Suprapubic skin (tissue), 4 donors: ENCODE results near the gene XYLT1.

ENCODE experiments used
- POLR2A ChIP-seq, 2 donors: fragments of 450-650 bp; IDR thresholded peaks; one replicate each; pipeline ENCODE4 v1.6.1; 2017; ENCODE audit warnings: antibody characterized with exemption in 2 of 2, mild to moderate bottlenecking in 2 of 2, moderate library complexity in 2 of 2
- POLR2AphosphoS5 ChIP-seq, 3 donors: sonication (generic); formaldehyde crosslinking; IDR thresholded peaks; one replicate each; pipeline ENCODE4 v1.6.1; 2017; ENCODE audit warnings: antibody characterized with exemption in 3 of 3

DNA sequence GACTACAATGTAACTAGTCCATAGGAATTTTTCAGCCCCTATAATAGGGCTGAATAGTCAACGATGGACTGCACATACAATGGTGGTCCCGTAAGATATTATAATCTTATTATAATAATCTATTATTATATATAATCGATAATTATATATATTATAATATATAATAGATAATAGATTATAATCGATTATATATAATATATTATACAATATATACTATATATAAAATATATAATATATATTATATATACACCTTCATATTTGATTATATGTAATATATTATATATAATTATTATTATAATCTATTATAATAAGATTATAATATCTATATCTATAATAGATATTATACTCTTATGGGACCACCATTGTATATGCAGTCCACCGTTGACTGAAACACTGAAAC, 238.8 kb downstream of the XYLT1 start:
- no peak for TF ChIP-seq POLR2A (IDR thresholded peaks at IDR 0.05)
- no peak for TF ChIP-seq POLR2AphosphoS5 (IDR thresholded peaks at IDR 0.05)
